Prostate gland (tissue), 2 donors: ENCODE data around the gene SLC13A3. TPM values are rescaled to one million over a fixed set of nuclear protein-coding genes. Genes with fewer than 3 reads are reported as not detected.

Experiments
- DNase-seq: peaks from one replicate; pipeline ENCODE4 v3.0.0-alpha.2; 2019; ENCODE audit warnings: low spot score
- H3K27ac ChIP-seq, 2 donors: fragments of 200-600 bp; sonication (generic); 2 replicates each; pipeline ENCODE4 v1.5.1; 2017 to 2019
- H3K27me3 ChIP-seq: fragments of 200-600 bp; sonication (generic); replicated peaks from 2 replicates; pipeline ENCODE4 v1.5.1; 2019; ENCODE audit not compliant: insufficient read depth
- H3K36me3 ChIP-seq, 2 donors: fragments of 200-600 bp; sonication (generic); 1 replicate in 1 of 2; 2 replicates in 1 of 2; pipeline versions ENCODE4 v1.5.1 to v1.8.1; 2017 to 2019
- H3K4me1 ChIP-seq: fragments of 200-600 bp; sonication (generic); replicated peaks from 2 replicates; pipeline ENCODE4 v1.5.1; 2019
- H3K4me3 ChIP-seq, 2 donors: fragments of 200-600 bp; sonication (generic); 2 replicates each; pipeline ENCODE4 v1.5.1; 2017 to 2019
- H3K9me3 ChIP-seq: fragments of 200-600 bp; sonication (generic); 2 replicates; pipeline ENCODE4 v1.5.1; 2017
- POLR2A ChIP-seq: fragments of 450-650 bp; IDR thresholded peaks from one replicate; pipeline ENCODE4 v1.6.1; 2016; ENCODE audit warnings: antibody characterized with exemption, mild to moderate bottlenecking
- POLR2AphosphoS5 ChIP-seq: sonication (generic); formaldehyde crosslinking; IDR thresholded peaks from one replicate; pipeline ENCODE4 v1.6.1; 2017; ENCODE audit warnings: antibody characterized with exemption
- WGBS: methylation state at CpG from one replicate; pipeline ENCODE4 v1.1.5; 2018; 5-methylcytosine and 5-hydroxymethylcytosine counted together
- intact Hi-C: fragments of 100-400 bp; cut with DNase I; formaldehyde crosslinking; loops from one replicate; pipeline ENCODE4 v1.14.2; 2022
- total RNA-seq, 2 donors: library from RNA; depleted of rRNA; stranded (reverse); fragments of >200 nt; gene quantifications; one replicate each; pipeline ENCODE4 v1.1.0, GENCODE V29; 2016
- TF ChIP-seq, protein P1 (sequence below), 4 experiments: fragments of 200-600 bp in 2 of 4; fragments of 450-650 bp in 2 of 4; sonication (generic) in 2 of 4; IDR thresholded peaks; 1 replicate in 3 of 4; 2 replicates in 1 of 4; pipeline ENCODE4 v1.5.1; 2016 to 2019; ENCODE audit warnings: antibody characterized with exemption in 4 of 4, mild to moderate bottlenecking in 2 of 4, moderate library complexity in 2 of 4

Gene SLC13A3
- total RNA-seq, 2 donors from 2014 or later = 10.5 to 16.9 TPM

DNA sequence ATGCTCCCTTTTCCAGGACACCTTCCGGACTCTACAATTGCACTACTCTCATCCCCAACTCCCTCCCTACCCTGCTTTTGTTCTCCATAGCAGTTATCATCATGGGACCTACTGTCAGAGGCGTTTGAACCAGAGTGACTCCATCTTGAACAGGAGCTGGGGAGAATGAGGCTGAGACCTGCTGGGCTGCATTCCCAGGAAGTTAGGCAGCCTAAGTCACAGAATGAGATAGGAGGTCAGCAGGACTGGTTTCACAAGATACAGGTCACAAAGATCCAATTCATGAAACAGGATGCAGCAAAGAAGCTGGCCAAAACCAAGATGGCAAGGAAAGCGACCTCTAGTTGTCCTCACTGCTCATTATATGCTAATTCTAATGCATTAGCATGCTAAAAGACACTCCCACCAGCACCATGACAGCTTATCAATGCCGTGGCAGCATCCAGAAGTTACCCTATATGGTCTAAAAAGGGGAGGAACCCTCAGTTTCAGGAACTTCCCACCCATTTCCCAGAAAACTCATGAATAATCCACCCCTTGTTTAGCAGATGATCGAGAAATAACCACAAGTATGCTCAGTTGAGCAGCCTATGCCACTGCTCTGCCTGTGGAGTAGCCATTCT is 15.6 kb downstream of the SLC13A3 start:
- no peak for TF ChIP-seq POLR2A
- TF ChIP-seq, protein P1, sequence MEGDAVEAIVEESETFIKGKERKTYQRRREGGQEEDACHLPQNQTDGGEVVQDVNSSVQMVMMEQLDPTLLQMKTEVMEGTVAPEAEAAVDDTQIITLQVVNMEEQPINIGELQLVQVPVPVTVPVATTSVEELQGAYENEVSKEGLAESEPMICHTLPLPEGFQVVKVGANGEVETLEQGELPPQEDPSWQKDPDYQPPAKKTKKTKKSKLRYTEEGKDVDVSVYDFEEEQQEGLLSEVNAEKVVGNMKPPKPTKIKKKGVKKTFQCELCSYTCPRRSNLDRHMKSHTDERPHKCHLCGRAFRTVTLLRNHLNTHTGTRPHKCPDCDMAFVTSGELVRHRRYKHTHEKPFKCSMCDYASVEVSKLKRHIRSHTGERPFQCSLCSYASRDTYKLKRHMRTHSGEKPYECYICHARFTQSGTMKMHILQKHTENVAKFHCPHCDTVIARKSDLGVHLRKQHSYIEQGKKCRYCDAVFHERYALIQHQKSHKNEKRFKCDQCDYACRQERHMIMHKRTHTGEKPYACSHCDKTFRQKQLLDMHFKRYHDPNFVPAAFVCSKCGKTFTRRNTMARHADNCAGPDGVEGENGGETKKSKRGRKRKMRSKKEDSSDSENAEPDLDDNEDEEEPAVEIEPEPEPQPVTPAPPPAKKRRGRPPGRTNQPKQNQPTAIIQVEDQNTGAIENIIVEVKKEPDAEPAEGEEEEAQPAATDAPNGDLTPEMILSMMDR (IDR thresholded peaks at IDR 0.05) = no peak
- no peak for TF ChIP-seq POLR2AphosphoS5
- 78% methylated on average over 5 of the region's 5 CpGs for WGBS
- no peaks in the 10 kb centered on the region for H3K4me1 ChIP-seq
- H3K27ac ChIP-seq = no peak overlapping the region
- DNase-seq = no peak
- intact Hi-C loops = no loop called here
- H3K27me3 ChIP-seq = no peaks in the 10 kb centered on the region
- H3K4me3 ChIP-seq = no peak overlapping the region
- no peaks in the 10 kb centered on the region for H3K9me3 ChIP-seq
- no peaks in the 10 kb centered on the region for H3K36me3 ChIP-seq

DNA sequence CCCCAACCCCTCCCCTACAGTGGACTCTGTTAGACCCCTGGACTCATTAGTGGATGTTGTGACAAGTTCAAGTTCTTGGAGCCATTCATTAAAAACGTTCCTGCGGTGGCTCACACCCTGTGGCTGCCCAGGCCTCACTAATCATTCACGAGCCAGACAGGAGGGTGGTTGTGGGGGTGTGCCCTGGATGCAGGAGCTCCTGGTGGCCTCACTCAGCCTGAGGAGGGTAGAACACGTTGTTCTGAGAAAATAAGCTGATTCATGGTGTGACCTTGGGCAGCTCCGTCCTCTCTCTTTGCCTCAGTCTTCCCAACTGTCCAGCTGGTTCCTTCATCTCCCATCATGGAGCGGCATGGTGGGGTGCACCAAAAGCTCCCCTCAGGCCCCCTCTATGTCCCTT is 16.7 kb downstream of the SLC13A3 start:
- no peak overlapping the region for H3K4me3 ChIP-seq
- no peaks in the 10 kb centered on the region for H3K4me1 ChIP-seq
- WGBS = 66% methylated on average over 6 of the region's 6 CpGs
- H3K36me3 ChIP-seq = no peaks in the 10 kb centered on the region
- no peak for DNase-seq
- no peaks in the 10 kb centered on the region for H3K9me3 ChIP-seq
- H3K27ac ChIP-seq = no peak overlapping the region
- intact Hi-C loops = no loop called here
- no peaks in the 10 kb centered on the region for H3K27me3 ChIP-seq
- TF ChIP-seq, protein P1 (IDR thresholded peaks at IDR 0.05) = no peak
- TF ChIP-seq POLR2AphosphoS5 (no peak), POLR2A (no peak)

DNA sequence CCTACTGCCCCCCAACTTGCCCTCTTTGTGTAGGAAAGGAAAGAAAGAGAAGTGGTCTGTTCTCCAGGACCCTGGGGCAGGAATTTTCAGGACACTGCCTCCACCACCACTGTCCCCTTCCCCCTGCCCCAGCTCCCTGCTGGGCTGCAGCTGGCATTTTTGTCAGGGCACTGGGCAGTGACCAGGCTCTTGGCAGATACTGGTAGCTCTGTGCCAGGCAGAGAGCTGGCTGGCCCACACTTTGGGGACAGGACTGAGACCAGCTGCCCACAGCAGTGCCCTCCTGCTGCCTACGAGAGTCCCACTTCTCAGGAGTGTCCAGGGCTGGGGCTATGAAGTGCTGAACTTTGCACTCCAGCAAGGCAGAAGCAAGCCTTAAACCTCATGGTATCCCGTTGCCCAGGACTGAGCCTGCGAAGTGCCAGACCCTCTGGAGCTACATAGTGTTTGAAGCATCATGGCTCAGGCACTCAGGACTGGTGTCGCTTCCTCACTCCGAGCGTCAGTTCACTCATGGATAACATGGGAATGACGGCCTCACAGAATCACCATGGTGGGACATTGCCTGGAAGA is 19.3 kb downstream of the SLC13A3 start:
- TF ChIP-seq POLR2AphosphoS5 = no peak
- TF ChIP-seq, protein P1 (IDR thresholded peaks at IDR 0.05) = no peak
- TF ChIP-seq POLR2A = no peak
- intact Hi-C loops = no loop called here
- no peaks in the 10 kb centered on the region for H3K9me3 ChIP-seq
- no peaks in the 10 kb centered on the region for H3K4me1 ChIP-seq
- H3K4me3 ChIP-seq = no peak overlapping the region
- 72% methylated on average over 7 of the region's 7 CpGs for WGBS
- H3K36me3 ChIP-seq = no peaks in the 10 kb centered on the region
- no peak for DNase-seq
- H3K27ac ChIP-seq = no peak overlapping the region
- no peaks in the 10 kb centered on the region for H3K27me3 ChIP-seq

DNA sequence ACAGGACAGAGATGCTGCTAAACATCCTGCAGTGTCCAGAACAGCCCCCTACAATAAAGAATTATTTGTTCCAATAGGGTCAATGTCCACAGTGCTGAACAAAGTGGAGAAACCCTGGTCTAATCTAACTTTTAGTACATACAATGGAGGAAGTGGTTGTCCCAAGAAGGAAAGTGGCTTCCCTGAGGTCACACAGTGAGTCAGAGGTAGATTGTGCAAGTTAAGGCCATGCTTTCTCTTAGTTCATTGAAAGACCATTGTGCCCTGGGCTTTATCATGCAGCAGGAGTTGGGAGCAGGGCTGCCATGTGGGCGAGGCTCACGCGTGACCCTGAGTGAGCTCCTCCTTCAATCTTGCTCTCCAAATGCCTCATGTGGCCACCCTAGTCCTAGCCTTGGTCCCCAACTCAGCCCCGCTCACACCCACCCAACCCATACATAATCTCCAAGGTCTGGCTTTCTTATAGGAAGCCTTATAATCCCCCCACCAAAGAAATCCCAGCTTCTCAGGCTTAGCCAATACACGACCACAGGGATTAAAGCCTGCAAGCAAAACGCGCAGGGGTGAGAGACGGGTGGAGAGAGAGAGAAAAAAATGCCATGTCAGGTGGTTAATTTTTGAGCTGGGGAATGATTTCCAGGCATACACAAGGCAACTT is 19.9 kb downstream of the SLC13A3 start:
- TF ChIP-seq, protein P1 (IDR thresholded peaks at IDR 0.05) = no peak
- no peak for TF ChIP-seq POLR2A
- no peak for TF ChIP-seq POLR2AphosphoS5
- Histone ChIP-seq H3K27me3 (no peaks in the 10 kb centered on the region), H3K9me3 (no peaks in the 10 kb centered on the region), H3K27ac (no peak overlapping the region), H3K36me3 (no peaks in the 10 kb centered on the region), H3K4me3 (no peak overlapping the region), H3K4me1 (no peaks in the 10 kb centered on the region)
- intact Hi-C loops = no loop called here
- 82% methylated on average over 8 of the region's 8 CpGs for WGBS
- DNase-seq = no peak
